ENCODE results near the gene RGS13. TPM values are rescaled to one million over a fixed set of nuclear protein-coding genes. Genes with fewer than 3 reads are reported as not detected.

RGS13 gene
- total and polyA plus RNA-seq, 2 donors (not counting 1 experiment from before 2014, with no cell fraction given): 0.22 to 0.59 TPM

DNA sequence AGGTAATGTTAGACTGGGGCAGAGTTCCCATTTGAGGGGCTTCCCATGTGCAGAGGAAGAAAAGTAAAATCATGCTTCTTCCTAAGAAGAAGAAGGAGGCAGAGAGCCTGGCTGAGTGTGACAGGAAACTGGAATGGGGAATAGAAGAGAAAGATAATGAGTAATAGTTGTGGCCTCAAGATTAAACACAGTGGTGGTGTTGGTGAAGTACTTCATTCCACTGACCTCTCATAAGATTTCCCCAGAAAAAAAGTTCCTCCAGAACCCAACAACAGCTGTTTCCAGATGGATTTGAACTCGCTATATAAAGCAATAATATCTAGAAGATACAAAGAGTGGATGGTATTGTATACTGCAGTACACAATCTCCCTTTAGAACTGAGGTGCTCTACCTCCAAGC, 47.4 kb upstream of the RGS13 start:
- no peak for ATAC-seq (ENCODE audit: low read depth)
- no peak for DNase-seq
- H3K27me3 ChIP-seq (replicated peaks in 1 of 4; ENCODE audit: control extremely low read depth in 1 of 4, control insufficient read depth in 3 of 4, insufficient read depth in 4 of 4, low read length in 3 of 4): peaks cover 0 to 8% (median 3%) of the 10 kb centered on the region in 4 experiments
- no peaks in the 10 kb centered on the region for H3K36me3 ChIP-seq (replicated peaks in 1 of 2; ENCODE audit: control extremely low read depth in 1 of 2, control insufficient read depth in 1 of 2, extremely low read depth in 1 of 2, insufficient read depth in 2 of 2, low read length in 1 of 2)
- no peak overlapping the region for H3K9ac ChIP-seq (ENCODE audit: low read length)
- no peak overlapping the region for H3K4me3 Mint-ChIP-seq
- H3K4me3 ChIP-seq (ENCODE audit: control extremely low read depth in 1 of 5, extremely low read depth in 1 of 5, insufficient read depth in 1 of 5, low read depth in 2 of 5, low read length in 4 of 5): no peak overlapping the region
- H4K20me1 ChIP-seq (ENCODE audit: control insufficient read depth, insufficient read depth, low read length, poor library complexity, severe bottlenecking): no peaks in the 10 kb centered on the region
- H2AFZ ChIP-seq (ENCODE audit: insufficient read depth, low read depth, low read length, poor library complexity, severe bottlenecking): no peak overlapping the region
- CTCF ChIA-PET: interaction anchor here (12.5 kb wide), 1 partner anchor 114 kb away, joined by 188 read pairs; no protein-coding TSS in a partner anchor
- no peak overlapping the region for H3K27ac ChIP-seq (ENCODE audit: low read length in 2 of 2)
- no peaks in the 10 kb centered on the region for H3K4me1 Mint-ChIP-seq
- no peak for TF ChIP-seq EZH2 (IDR thresholded peaks at IDR 0.05; ENCODE audit: borderline replicate concordance, insufficient read depth, low read depth, low read length, poor library complexity, severe bottlenecking)
- TF ChIP-seq CTCF (IDR thresholded peaks at IDR 0.05): no peak
- WGBS (ENCODE audit: insufficient coverage): no CpG with 5 or more reads among the region's 1 CpG
- no peak overlapping the region for H3K27ac Mint-ChIP-seq
- no peaks in the 10 kb centered on the region for H3K9me3 Mint-ChIP-seq (ENCODE audit: insufficient read depth)
- H3K27me3 Mint-ChIP-seq: peaks cover 20% of the 10 kb centered on the region
- no peak overlapping the region for H3K4me2 ChIP-seq (replicated peaks; ENCODE audit: low read depth, low read length, poor library complexity, severe bottlenecking)
- H3K4me1 ChIP-seq (ENCODE audit: control insufficient read depth in 2 of 2, insufficient read depth in 2 of 2, low read length in 2 of 2): no peaks in the 10 kb centered on the region
- H3K79me2 ChIP-seq (ENCODE audit: control insufficient read depth, insufficient read depth, low read length): no peaks in the 10 kb centered on the region
- intact Hi-C loops (cut with micrococcal nuclease): no loop called here
- H3K9me3 ChIP-seq (ENCODE audit: control extremely low read depth in 1 of 3, control insufficient read depth in 2 of 3, insufficient read depth in 1 of 3, low read length in 2 of 3): no peaks in the 10 kb centered on the region
- POLR2A ChIA-PET: no interaction called here

DNA sequence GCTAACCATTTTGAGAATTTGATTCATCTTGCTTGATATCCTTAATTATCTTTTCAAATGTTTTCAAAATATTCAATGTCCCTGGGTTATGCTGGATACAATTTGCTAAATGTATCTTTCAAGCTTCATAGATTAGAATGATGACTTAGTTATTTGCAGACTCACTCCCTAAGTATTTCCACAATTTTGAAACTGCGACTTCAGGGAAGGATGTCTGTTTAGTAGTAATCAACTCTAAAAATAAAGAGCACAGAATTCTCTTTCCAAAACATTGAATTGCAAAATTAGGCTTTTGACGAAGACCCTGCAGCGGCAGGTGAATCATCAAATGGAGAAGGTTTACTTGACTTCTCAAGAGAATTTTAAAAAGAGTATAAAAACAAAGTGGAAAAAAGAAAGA, 46.1 kb upstream of the RGS13 start:
- DNase-seq: no peak
- Mint-ChIP-seq H3K27me3 (peaks cover 22% of the 10 kb centered on the region), H3K4me1 (no peaks in the 10 kb centered on the region), H3K27ac (no peak overlapping the region), H3K9me3 (ENCODE audit: insufficient read depth) (no peaks in the 10 kb centered on the region), H3K4me3 (no peak overlapping the region)
- H3K27me3 ChIP-seq (replicated peaks in 1 of 4; ENCODE audit: control extremely low read depth in 1 of 4, control insufficient read depth in 3 of 4, insufficient read depth in 4 of 4, low read length in 3 of 4): peaks cover 0 to 8% (median 5%) of the 10 kb centered on the region in 4 experiments
- CTCF ChIA-PET: interaction anchor here (1.0 kb wide), 1 partner anchor 115 kb away, joined by 3 read pairs; no protein-coding TSS in a partner anchor
- H3K27ac ChIP-seq (ENCODE audit: low read length in 2 of 2): no peak overlapping the region
- H3K4me2 ChIP-seq (replicated peaks; ENCODE audit: low read depth, low read length, poor library complexity, severe bottlenecking): no peak overlapping the region
- no peaks in the 10 kb centered on the region for H3K4me1 ChIP-seq (ENCODE audit: control insufficient read depth in 2 of 2, insufficient read depth in 2 of 2, low read length in 2 of 2)
- no peaks in the 10 kb centered on the region for H4K20me1 ChIP-seq (ENCODE audit: control insufficient read depth, insufficient read depth, low read length, poor library complexity, severe bottlenecking)
- no peaks in the 10 kb centered on the region for H3K9me3 ChIP-seq (ENCODE audit: control extremely low read depth in 1 of 3, control insufficient read depth in 2 of 3, insufficient read depth in 1 of 3, low read length in 2 of 3)
- H3K4me3 ChIP-seq (ENCODE audit: control extremely low read depth in 1 of 5, extremely low read depth in 1 of 5, insufficient read depth in 1 of 5, low read depth in 2 of 5, low read length in 4 of 5): no peak overlapping the region
- no CpG with 5 or more reads among the region's 3 CpGs for WGBS (ENCODE audit: insufficient coverage)
- no peak overlapping the region for H3K9ac ChIP-seq (ENCODE audit: low read length)
- TF ChIP-seq CTCF (IDR thresholded peaks at IDR 0.05) (no peak), EZH2 (IDR thresholded peaks at IDR 0.05; ENCODE audit: borderline replicate concordance, insufficient read depth, low read depth, low read length, poor library complexity, severe bottlenecking) (no peak)
- POLR2A ChIA-PET: no interaction called here
- H3K79me2 ChIP-seq (ENCODE audit: control insufficient read depth, insufficient read depth, low read length): no peaks in the 10 kb centered on the region
- no peak overlapping the region for H2AFZ ChIP-seq (ENCODE audit: insufficient read depth, low read depth, low read length, poor library complexity, severe bottlenecking)
- ATAC-seq (ENCODE audit: low read depth): no peak
- intact Hi-C loops (cut with micrococcal nuclease): no loop called here
- no peaks in the 10 kb centered on the region for H3K36me3 ChIP-seq (replicated peaks in 1 of 2; ENCODE audit: control extremely low read depth in 1 of 2, control insufficient read depth in 1 of 2, extremely low read depth in 1 of 2, insufficient read depth in 2 of 2, low read length in 1 of 2)

Data from B cell (primary cell).